Vagina (tissue), 2 donors: ENCODE measurements around the gene PSMD8. TPM values are rescaled to one million over a fixed set of nuclear protein-coding genes. Genes with fewer than 3 reads are reported as not detected.

Source experiments
- DNase-seq, 2 donors: peaks; one replicate each; pipeline ENCODE4 v3.0.0-alpha.2; 2017; ENCODE audit errors: extremely low spot score in 2 of 2
- H3K27ac ChIP-seq: fragments of 200-600 bp; sonication (generic); one replicate; pipeline ENCODE4 v1.5.1; 2019
- H3K27me3 ChIP-seq: fragments of 200-600 bp; sonication (generic); one replicate; pipeline ENCODE4 v1.5.1; 2019
- H3K36me3 ChIP-seq, 2 donors: fragments of 200-600 bp; sonication (generic); one replicate each; pipeline ENCODE4 v1.5.1; 2017 to 2019
- H3K4me1 ChIP-seq: fragments of 200-600 bp; sonication (generic); one replicate; pipeline ENCODE4 v1.5.1; 2019
- H3K4me3 ChIP-seq, 2 donors: fragments of 200-600 bp; sonication (generic); 1 replicate in 1 of 2; 2 replicates in 1 of 2; pipeline ENCODE4 v1.5.1; 2016 to 2019
- H3K9me3 ChIP-seq: fragments of 200-600 bp; sonication (generic); one replicate; pipeline ENCODE4 v1.5.1; 2019
- CTCF ChIP-seq, 3 experiments: fragments of 450-650 bp in 2 of 3; fragments of 200-600 bp in 1 of 3; sonication (generic) in 1 of 3; IDR thresholded peaks; one replicate each; pipeline ENCODE4 v1.5.1; 2017 to 2019; ENCODE audit warnings: antibody characterized with exemption in 3 of 3, mild to moderate bottlenecking in 2 of 3, moderate library complexity in 2 of 3
- POLR2A ChIP-seq, 2 donors: fragments of 450-650 bp; IDR thresholded peaks; one replicate each; pipeline ENCODE4 v1.6.1; 2017; ENCODE audit warnings: antibody characterized with exemption in 2 of 2, mild to moderate bottlenecking in 2 of 2, moderate library complexity in 2 of 2
- POLR2AphosphoS5 ChIP-seq, 2 donors: sonication (generic); formaldehyde crosslinking; IDR thresholded peaks; one replicate each; pipeline ENCODE4 v1.9.0; 2017; ENCODE audit warnings: antibody characterized with exemption in 2 of 2, mild to moderate bottlenecking in 2 of 2, low read depth in 1 of 2; ENCODE audit not compliant: insufficient read depth in 1 of 2
- intact Hi-C: fragments of 100-400 bp; cut with DNase I; formaldehyde crosslinking; loops from one replicate; pipeline ENCODE4 v1.15.1; 2023
- total RNA-seq: library from RNA; depleted of rRNA; stranded (reverse); fragments of >200 nt; gene quantifications from one replicate; pipeline ENCODE4 v1.2.3, GENCODE V29; 2016

PSMD8 gene
- total RNA-seq, 1 donor from 2014 or later, result 169 TPM

GRCh38 chr19:38346837-38347236 lies 27.5 kb upstream of the PSMD8 start:
- H3K27me3 ChIP-seq, result no peaks in the 10 kb centered on the region
- H3K36me3 ChIP-seq, result no peaks in the 10 kb centered on the region
- H3K9me3 ChIP-seq, result no peaks in the 10 kb centered on the region
- no peak for DNase-seq
- no peak overlapping the region for H3K4me3 ChIP-seq
- no peak for TF ChIP-seq POLR2A (IDR thresholded peaks at IDR 0.05)
- no peak for TF ChIP-seq POLR2AphosphoS5 (IDR thresholded peaks at IDR 0.05; ENCODE audit: insufficient read depth in 1 of 2, low read depth in 1 of 2)
- TF ChIP-seq CTCF (IDR thresholded peaks at IDR 0.05), result no peak
- no peaks in the 10 kb centered on the region for H3K4me1 ChIP-seq
- intact Hi-C loops, result no loop called here
- H3K27ac ChIP-seq, result no peak overlapping the region

- no peaks in the 10 kb centered on the region for H3K36me3 ChIP-seq
- intact Hi-C loops, result no loop called here
- no peak for TF ChIP-seq POLR2A (IDR thresholded peaks at IDR 0.05)
- no peak for TF ChIP-seq POLR2AphosphoS5 (IDR thresholded peaks at IDR 0.05; ENCODE audit: insufficient read depth in 1 of 2, low read depth in 1 of 2)
- TF ChIP-seq CTCF (IDR thresholded peaks at IDR 0.05), result no peak
Observed at GRCh38 chr19:38350883-38351282, 23.5 kb upstream of the PSMD8 start.

GRCh38 chr19:38351865-38352395 lies 22.4 kb upstream of the PSMD8 start:
- no peaks in the 10 kb centered on the region for H3K36me3 ChIP-seq
- no peaks in the 10 kb centered on the region for H3K27me3 ChIP-seq
- no peaks in the 10 kb centered on the region for H3K9me3 ChIP-seq
- H3K4me3 ChIP-seq, result no peak overlapping the region
- intact Hi-C loops, result no loop called here
- H3K4me1 ChIP-seq, result no peaks in the 10 kb centered on the region
- H3K27ac ChIP-seq, result no peak overlapping the region
- TF ChIP-seq CTCF (IDR thresholded peaks at IDR 0.05) (no peak), POLR2AphosphoS5 (IDR thresholded peaks at IDR 0.05; ENCODE audit: insufficient read depth in 1 of 2, low read depth in 1 of 2) (no peak), POLR2A (IDR thresholded peaks at IDR 0.05) (no peak)
- no peak for DNase-seq

More at GRCh38 chr19:38350883-38351282, 23.5 kb upstream of the PSMD8 start:
- H3K9me3 ChIP-seq, result no peaks in the 10 kb centered on the region
- no peak overlapping the region for H3K4me3 ChIP-seq
- H3K4me1 ChIP-seq, result no peaks in the 10 kb centered on the region
- no peak for DNase-seq
- no peak overlapping the region for H3K27ac ChIP-seq
- H3K27me3 ChIP-seq, result no peaks in the 10 kb centered on the region

- DNase-seq, result no peak
- intact Hi-C loops, result no loop called here
- H3K4me1 ChIP-seq, result no peaks in the 10 kb centered on the region
Observed at GRCh38 chr19:38352611-38353010, 21.8 kb upstream of the PSMD8 start.

More at GRCh38 chr19:38352611-38353010, 21.8 kb upstream of the PSMD8 start:
- no peak overlapping the region for H3K4me3 ChIP-seq
- no peaks in the 10 kb centered on the region for H3K27me3 ChIP-seq
- H3K9me3 ChIP-seq, result no peaks in the 10 kb centered on the region
- no peak overlapping the region for H3K27ac ChIP-seq
- TF ChIP-seq POLR2AphosphoS5 (IDR thresholded peaks at IDR 0.05; ENCODE audit: insufficient read depth in 1 of 2, low read depth in 1 of 2) (no peak), POLR2A (IDR thresholded peaks at IDR 0.05) (no peak), CTCF (IDR thresholded peaks at IDR 0.05) (no peak)
- no peaks in the 10 kb centered on the region for H3K36me3 ChIP-seq
